OCI-LY7 (cell line): Measurements from ENCODE around the gene PIGA. TPM values are rescaled to one million over a fixed set of nuclear protein-coding genes. Genes with fewer than 3 reads are reported as not detected.

Source experiments
- BruUV-seq: library from RNA; stranded (reverse); fragments of 400-500 nt; replicated peaks from 2 replicates; lab custom pipeline; 2021; lab: Mats Ljungman, UMichigan
- CTCF ChIA-PET: fragments of 300-600 bp; sonication (Branson Sonifier 250); formaldehyde crosslinking; loops from one replicate; lab custom pipeline; 2022; ENCODE audit warnings: antibody characterized with exemption; ENCODE audit not compliant: unreplicated experiment; lab: Charles Lee
- POLR2A ChIA-PET: fragments of 300-600 bp; sonication (Branson Sonifier 250); formaldehyde crosslinking; loops from one replicate; lab custom pipeline; 2022; ENCODE audit warnings: antibody characterized with exemption; lab: Charles Lee
- DNase-seq: peaks from one replicate; pipeline ENCODE4 v3.0.0-alpha.2; 2015; ENCODE audit warnings: low spot score
- H2AFZ ChIP-seq: fragments of 200-600 bp; sonication (generic), shearing (Covaris generic); 2 replicates; pipeline ENCODE4 v1.6.1; 2014; ENCODE audit warnings: mild to moderate bottlenecking, antibody characterized with exemption, low read length, moderate library complexity
- H3K27ac ChIP-seq: fragments of 200-600 bp; sonication (generic); 2 replicates; pipeline ENCODE4 v1.5.1; 2014; ENCODE audit warnings: mixed run types, low read depth, mild to moderate bottlenecking, moderate library complexity, low read length, inconsistent platforms; ENCODE audit not compliant: poor library complexity, severe bottlenecking
- H3K36me3 ChIP-seq: fragments of 200-600 bp; sonication (generic); 2 replicates; pipeline ENCODE4 v1.6.1; 2014; ENCODE audit warnings: mild to moderate bottlenecking, antibody characterized with exemption, low read length, moderate library complexity, mixed read lengths; ENCODE audit not compliant: insufficient read depth
- H3K4me1 ChIP-seq: fragments of 200-600 bp; sonication (generic); 2 replicates; pipeline ENCODE4 v1.5.1; 2014; ENCODE audit warnings: mild to moderate bottlenecking, low read length; ENCODE audit not compliant: insufficient read depth, poor library complexity, severe bottlenecking
- H3K4me2 ChIP-seq: fragments of 200-600 bp; sonication (generic); 2 replicates; pipeline ENCODE4 v1.6.1; 2014; ENCODE audit warnings: mild to moderate bottlenecking, low read length
- H3K4me3 ChIP-seq: fragments of 200-600 bp; sonication (generic); 2 replicates; pipeline ENCODE4 v1.5.1; 2014; ENCODE audit warnings: mild to moderate bottlenecking, low read depth, low read length; ENCODE audit not compliant: poor library complexity, severe bottlenecking
- H3K79me2 ChIP-seq: fragments of 200-600 bp; sonication (generic); 2 replicates; pipeline ENCODE4 v1.6.1; 2016; ENCODE audit warnings: low read depth, mild to moderate bottlenecking, low read length, moderate library complexity, mixed read lengths; ENCODE audit not compliant: insufficient read depth
- H3K9me2 ChIP-seq: fragments of 200-600 bp; sonication (generic); 2 replicates; pipeline ENCODE4 v1.6.1; 2016; ENCODE audit warnings: mild to moderate bottlenecking, low read length, mixed read lengths; ENCODE audit not compliant: insufficient read depth
- H3K9me3 ChIP-seq: fragments of 200-600 bp; sonication (generic); 2 replicates; pipeline ENCODE4 v1.6.1; 2014; ENCODE audit warnings: mild to moderate bottlenecking, mixed run types, low read length, mixed read lengths
- H4K20me1 ChIP-seq: fragments of 200-600 bp; sonication (generic); 2 replicates; pipeline ENCODE4 v1.6.1; 2014; ENCODE audit warnings: mild to moderate bottlenecking, antibody characterized with exemption, low read length, moderate library complexity, mixed read lengths; ENCODE audit not compliant: insufficient read depth
- EZH2phosphoT487 ChIP-seq: fragments of 200-600 bp; sonication (generic); IDR thresholded peaks from 2 replicates; pipeline ENCODE4 v1.6.1; 2018; ENCODE audit warnings: low read depth, borderline replicate concordance, mild to moderate bottlenecking, mixed run types, antibody characterized with exemption, low read length, moderate library complexity, mixed read lengths
- intact Hi-C: fragments of 100-400 bp; cut with micrococcal nuclease; formaldehyde crosslinking; loops from one replicate; pipeline ENCODE4 v1.10.0; 2022; ENCODE audit not compliant: unreplicated experiment
- total RNA-seq, 2 experiments: library from RNA; depleted of rRNA in 1 of 2; stranded (reverse); fragments of >200 nt in 1 of 2; shearing (Covaris generic) in 1 of 2; gene quantifications; 2 replicates each; pipeline ENCODE4 v1.2.3, GENCODE V29; 2014 to 2022

PIGA gene
- total RNA-seq, 2 experiments from 2014 or later, result 13.1 to 33.0 TPM

DNA sequence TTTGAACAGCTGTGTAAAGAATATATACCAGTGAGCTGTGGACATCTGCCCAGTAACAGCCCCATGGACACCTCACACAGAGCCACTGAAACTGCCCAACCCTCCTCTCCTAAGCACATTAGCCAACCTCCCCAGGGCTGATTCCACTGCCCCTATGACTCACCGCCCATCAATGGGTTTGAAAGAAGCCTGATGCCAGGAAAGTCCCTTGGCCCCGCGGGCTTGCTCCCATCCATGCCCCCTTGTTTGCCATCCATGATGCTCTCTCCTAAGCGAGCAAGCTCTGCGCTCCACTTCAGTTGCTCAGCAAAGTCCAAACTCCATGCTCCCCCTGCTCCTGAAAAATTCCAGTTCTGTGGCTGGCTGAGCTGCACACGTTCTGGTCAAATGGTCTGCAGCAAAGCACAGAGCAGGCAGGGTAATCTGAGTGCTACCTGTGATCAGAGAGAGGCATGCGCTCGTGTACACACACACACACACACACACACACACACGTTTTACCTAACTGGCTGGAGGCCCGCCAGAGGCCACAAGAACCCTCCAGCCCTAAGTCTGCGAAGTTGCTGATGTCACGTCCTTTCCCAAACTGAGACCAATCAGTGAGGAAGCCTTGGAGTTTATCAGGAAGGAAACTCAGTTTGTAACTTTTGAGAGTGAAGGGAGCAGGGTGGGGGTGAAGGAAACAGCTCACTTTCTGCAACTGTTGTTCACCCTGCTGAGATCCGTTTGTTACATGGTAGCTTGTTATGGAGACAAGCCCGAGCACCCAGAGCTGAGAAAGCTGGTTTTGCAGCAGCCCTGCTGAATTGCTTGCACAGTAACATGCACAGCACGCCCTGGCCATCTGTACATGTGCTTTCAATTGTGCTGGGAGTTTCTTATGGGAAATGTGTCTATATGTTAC lies 65.5 kb downstream of the PIGA start, which contains the start of gene ASB9:
Gene ASB9, minus strand, starts transcription at position 466 of the 904 bp plus-strand sequence. Its CDS starts 209 bp downstream, at position 257.
- Histone ChIP-seq H3K4me1 (no peaks in the 10 kb centered on the region), H3K9me3 (no peaks in the 10 kb centered on the region), H3K27ac (no peak within 1 kb of the TSS), H3K79me2 (no peaks in the 10 kb centered on the region), H3K36me3 (no peaks in the 10 kb centered on the region), H3K9me2 (no peaks in the 10 kb centered on the region), H3K4me3 (no peak within 1 kb of the TSS), H2AFZ (no peak within 1 kb of the TSS), H3K4me2 (no peak within 1 kb of the TSS), H4K20me1 (no peaks in the 10 kb centered on the region)
- intact Hi-C loops, result no loop called here
- TF ChIP-seq EZH2phosphoT487, result no peak
- POLR2A ChIA-PET, result no interaction called here
- no TSS peak for BruUV-seq
- DNase-seq, result no peak
- CTCF ChIA-PET, result no interaction called here

Other genes starting within 250 kb of the PIGA start
- not detected in 2 replicates for gene ASB9, start 65.4 kb downstream of the PIGA start, total RNA-seq (2014; rRNA removed; shearing (Covaris generic))
- not detected in 2 replicates for gene ASB9, start 65.4 kb downstream of the PIGA start, total RNA-seq (2022)
- not detected in 2 replicates for gene ASB11, start 19.9 kb downstream of the PIGA start, total RNA-seq (2014; rRNA removed; shearing (Covaris generic))
- gene ASB11, start 19.9 kb downstream of the PIGA start, total RNA-seq (2022), result not detected in 2 replicates
- gene VEGFD, start 48.9 kb upstream of the PIGA start, total RNA-seq (2014; rRNA removed; shearing (Covaris generic)), result not detected in 2 replicates
- gene VEGFD, start 48.9 kb upstream of the PIGA start, total RNA-seq (2022), result not detected in 2 replicates
- 0.51 and 1.9 TPM in 2 replicates for gene PIR, start 157.8 kb upstream of the PIGA start, total RNA-seq (2014; rRNA removed; shearing (Covaris generic))
- 3.1 and 3.5 TPM in 2 replicates for gene PIR, start 157.8 kb upstream of the PIGA start, total RNA-seq (2022)
- not detected in 2 replicates for gene BMX, start 165.3 kb upstream of the PIGA start, total RNA-seq (2014; rRNA removed; shearing (Covaris generic))
- not detected in 2 replicates for gene BMX, start 165.3 kb upstream of the PIGA start, total RNA-seq (2022)